Colonic mucosa (tissue), 4 donors: ENCODE data around the gene FOXD2. TPM values are rescaled to one million over a fixed set of nuclear protein-coding genes. Genes with fewer than 3 reads are reported as not detected.

Source experiments
- DNase-seq: peaks from one replicate; pipeline ENCODE4 v3.0.0-alpha.2; 2020
- H3K27ac ChIP-seq: fragments of 200-600 bp; one replicate; pipeline ENCODE4 v1.8.0; 2021
- H3K27me3 ChIP-seq: fragments of 200-600 bp; one replicate; pipeline ENCODE4 v1.8.0; 2021
- H3K36me3 ChIP-seq: fragments of 200-600 bp; one replicate; pipeline ENCODE4 v1.8.0; 2021
- H3K4me1 ChIP-seq: fragments of 200-600 bp; one replicate; pipeline ENCODE4 v1.8.0; 2021; ENCODE audit warnings: mild to moderate bottlenecking
- H3K4me3 ChIP-seq: fragments of 200-600 bp; one replicate; pipeline ENCODE4 v1.8.0; 2021
- H3K9ac ChIP-seq, 2 donors: one replicate each; pipeline ENCODE4 v1.7.0; 2013; ENCODE audit warnings: control low read depth in 2 of 2, low read depth in 2 of 2, low read length in 2 of 2
- H3K9me3 ChIP-seq: fragments of 200-600 bp; one replicate; pipeline ENCODE4 v1.8.0; 2021
- CTCF ChIP-seq: fragments of 200-600 bp; IDR thresholded peaks from one replicate; pipeline ENCODE4 v1.8.0; 2022; ENCODE audit warnings: antibody characterized with exemption, mild to moderate bottlenecking
- intact Hi-C: fragments of 100-400 bp; cut with DNase I; formaldehyde crosslinking; loops from one replicate; pipeline ENCODE4 v1.14.1; 2022
- total RNA-seq, 2 donors: library from RNA; stranded (reverse); fragmentation: NEBNext Ultra II Directional in 1 of 2; extraction: Animal tissue kit (Norgen Biotek cat#: 25700) in 1 of 2; gene quantifications; one replicate each; pipeline ENCODE4 v1.2.1, GENCODE V29; 2021
- donor health status: healthy.
- donor health status: DM: no; HTN: no; CAD: no.
- donor health status: DM: no; HTN: no; CAD: no.

The FOXD2 gene
- total RNA-seq, 2 donors from 2014 or later = 22.5 to 25.1 TPM

GRCh38 chr1:47438165-47439016 lies 547 bp downstream of the FOXD2 start:
- DNase-seq = peak; percentile 40
- TF ChIP-seq CTCF = no peak
- intact Hi-C loops = no loop called here
- Histone ChIP-seq H3K9me3 (no peaks in the 10 kb centered on the region), H3K27ac (peak overlapping the region; percentile 88), H3K9ac (peak overlapping the region in 1 of 2 donors; percentile 95), H3K4me1 (no peaks in the 10 kb centered on the region), H3K36me3 (no peaks in the 10 kb centered on the region), H3K27me3 (peaks cover 25% of the 10 kb centered on the region), H3K4me3 (peak overlapping the region; percentile 71)

GRCh38 chr1:47439017-47439818 lies 1.4 kb downstream of the FOXD2 start:
- Histone ChIP-seq H3K9me3 (no peaks in the 10 kb centered on the region), H3K4me3 (peak overlapping the region; percentile 71), H3K27me3 (peaks cover 25% of the 10 kb centered on the region), H3K4me1 (no peaks in the 10 kb centered on the region), H3K9ac (peak overlapping the region; percentile 95 to 99), H3K27ac (peak overlapping the region; percentile 73), H3K36me3 (no peaks in the 10 kb centered on the region)
- intact Hi-C loops = no loop called here
- peak; percentile 29 for DNase-seq
- TF ChIP-seq CTCF = no peak

DNA sequence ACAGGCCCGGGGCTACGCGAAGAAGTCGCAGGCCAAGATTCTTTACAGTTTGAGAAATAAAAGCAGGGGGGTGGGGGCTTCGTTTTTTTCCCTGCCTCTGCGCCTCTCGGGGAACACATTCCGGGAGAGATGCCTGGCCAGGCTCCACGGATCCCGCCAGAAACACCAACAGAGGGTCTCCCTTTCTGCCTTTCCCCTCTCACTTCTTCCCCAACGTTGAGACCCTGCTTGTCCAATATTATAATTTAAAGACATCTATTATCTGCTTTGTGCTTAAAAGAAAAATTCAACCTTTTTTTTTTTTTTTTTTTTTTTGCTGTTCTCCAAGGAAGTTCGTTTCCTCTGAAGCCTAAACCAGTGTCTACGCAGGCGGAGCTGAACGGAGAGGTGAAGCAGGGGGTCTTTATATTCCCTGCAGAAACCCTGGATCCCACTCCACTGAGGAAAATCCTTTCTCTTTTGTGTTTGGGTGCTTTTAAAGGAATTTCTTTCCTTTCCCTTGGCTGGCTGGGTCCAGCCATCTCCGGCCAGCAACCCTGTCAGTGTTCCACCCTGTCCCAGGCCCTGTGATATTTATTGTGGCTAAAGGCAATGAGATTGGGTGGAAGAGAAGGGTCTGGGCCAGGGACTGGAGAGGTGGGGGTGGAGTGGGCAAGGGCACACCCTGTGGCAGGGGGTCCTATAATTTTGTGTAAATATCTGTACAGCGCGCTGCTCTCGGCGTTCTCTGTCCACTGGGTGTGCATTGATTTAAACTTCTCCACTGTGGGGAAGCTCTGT lies 2.2 kb downstream of the FOXD2 start:
- H3K4me1 ChIP-seq = no peaks in the 10 kb centered on the region
- H3K27me3 ChIP-seq = peaks cover 26% of the 10 kb centered on the region
- H3K9ac ChIP-seq = peak overlapping the region; percentile 95 to 99
- DNase-seq = no peak
- TF ChIP-seq CTCF = no peak
- intact Hi-C loops = no loop called here
- peak overlapping the region; percentile 71 for H3K4me3 ChIP-seq
- no peaks in the 10 kb centered on the region for H3K9me3 ChIP-seq
- no peaks in the 10 kb centered on the region for H3K36me3 ChIP-seq
- peak overlapping the region; percentile 73 for H3K27ac ChIP-seq

DNA sequence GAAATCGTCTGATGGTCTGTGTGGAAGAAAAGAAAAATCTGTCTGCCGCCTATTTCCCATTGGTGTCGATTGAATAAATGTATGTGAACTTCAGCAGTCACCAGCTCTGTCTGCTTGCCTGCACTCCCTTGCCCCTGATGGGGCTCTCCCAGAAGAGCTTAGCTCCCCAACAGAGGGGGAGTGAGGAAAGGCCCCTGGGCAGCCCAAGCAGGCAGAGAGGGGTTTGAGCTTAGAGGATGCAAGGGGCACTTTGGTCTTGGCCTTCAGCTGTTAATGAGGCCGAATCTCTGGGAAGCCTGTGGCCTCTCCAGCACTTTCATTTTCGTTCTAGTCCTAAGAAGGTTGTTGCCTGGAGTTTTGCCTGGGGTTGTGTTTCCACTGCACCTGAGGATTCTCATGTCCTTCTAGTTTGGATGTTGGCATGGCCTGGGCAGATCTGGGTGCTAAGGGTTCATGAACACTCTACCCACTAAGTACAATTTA lies 2.8 kb downstream of the FOXD2 start:
- TF ChIP-seq CTCF = no peak
- no peaks in the 10 kb centered on the region for H3K36me3 ChIP-seq
- peak; percentile 50 for DNase-seq
- peak overlapping the region; percentile 73 for H3K27ac ChIP-seq
- H3K4me1 ChIP-seq = peaks cover under 1% of the 10 kb centered on the region
- H3K9me3 ChIP-seq = no peaks in the 10 kb centered on the region
- peak overlapping the region; percentile 95 to 99 for H3K9ac ChIP-seq
- peak overlapping the region; percentile 71 for H3K4me3 ChIP-seq
- peaks cover 32% of the 10 kb centered on the region for H3K27me3 ChIP-seq
- intact Hi-C loops = no loop called here
